ENCODE measurements around the gene EFNA2.

DNA sequence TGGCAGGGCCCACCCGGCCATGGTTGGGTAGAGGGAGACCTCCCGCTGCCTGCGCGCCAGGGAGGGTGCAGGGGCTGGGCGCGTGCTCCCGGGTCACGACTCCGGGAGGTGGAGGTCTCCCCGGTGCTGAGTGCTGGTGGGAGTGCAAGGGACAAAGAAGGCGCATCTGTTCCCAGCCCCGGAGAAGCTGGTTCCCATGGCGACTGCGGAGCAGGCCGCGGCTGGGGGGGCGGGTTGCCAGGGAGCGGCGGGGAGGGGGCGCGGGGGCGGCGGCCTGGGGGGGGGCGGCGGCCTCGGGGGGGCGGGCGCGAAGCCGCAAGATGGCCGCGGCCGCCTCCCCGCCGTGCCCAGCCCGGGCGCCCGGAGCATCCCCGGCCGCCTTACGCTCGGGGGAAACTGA is 49.1 kb upstream of the EFNA2 start:
- TF ChIP-seq, protein P1, sequence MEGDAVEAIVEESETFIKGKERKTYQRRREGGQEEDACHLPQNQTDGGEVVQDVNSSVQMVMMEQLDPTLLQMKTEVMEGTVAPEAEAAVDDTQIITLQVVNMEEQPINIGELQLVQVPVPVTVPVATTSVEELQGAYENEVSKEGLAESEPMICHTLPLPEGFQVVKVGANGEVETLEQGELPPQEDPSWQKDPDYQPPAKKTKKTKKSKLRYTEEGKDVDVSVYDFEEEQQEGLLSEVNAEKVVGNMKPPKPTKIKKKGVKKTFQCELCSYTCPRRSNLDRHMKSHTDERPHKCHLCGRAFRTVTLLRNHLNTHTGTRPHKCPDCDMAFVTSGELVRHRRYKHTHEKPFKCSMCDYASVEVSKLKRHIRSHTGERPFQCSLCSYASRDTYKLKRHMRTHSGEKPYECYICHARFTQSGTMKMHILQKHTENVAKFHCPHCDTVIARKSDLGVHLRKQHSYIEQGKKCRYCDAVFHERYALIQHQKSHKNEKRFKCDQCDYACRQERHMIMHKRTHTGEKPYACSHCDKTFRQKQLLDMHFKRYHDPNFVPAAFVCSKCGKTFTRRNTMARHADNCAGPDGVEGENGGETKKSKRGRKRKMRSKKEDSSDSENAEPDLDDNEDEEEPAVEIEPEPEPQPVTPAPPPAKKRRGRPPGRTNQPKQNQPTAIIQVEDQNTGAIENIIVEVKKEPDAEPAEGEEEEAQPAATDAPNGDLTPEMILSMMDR (conservative IDR thresholded peaks at IDR 0.05; ENCODE audit: low read depth, low read length), result no peak
- no peak for TF ChIP-seq EZH2 (IDR thresholded peaks at IDR 0.05; ENCODE audit: low read length, unreplicated experiment)

Measured in PC-3 (cell line).